HG03457 (cell line): Measurements from ENCODE around the gene RBSN.

Experiments
- ATAC-seq: cut with Tn5 transposase; IDR thresholded peaks from one replicate; pipeline ENCODE4 v1.9.1; 2021; ENCODE audit warnings: moderate number of reproducible peaks; ENCODE audit not compliant: unreplicated experiment

The RBSN gene

DNA sequence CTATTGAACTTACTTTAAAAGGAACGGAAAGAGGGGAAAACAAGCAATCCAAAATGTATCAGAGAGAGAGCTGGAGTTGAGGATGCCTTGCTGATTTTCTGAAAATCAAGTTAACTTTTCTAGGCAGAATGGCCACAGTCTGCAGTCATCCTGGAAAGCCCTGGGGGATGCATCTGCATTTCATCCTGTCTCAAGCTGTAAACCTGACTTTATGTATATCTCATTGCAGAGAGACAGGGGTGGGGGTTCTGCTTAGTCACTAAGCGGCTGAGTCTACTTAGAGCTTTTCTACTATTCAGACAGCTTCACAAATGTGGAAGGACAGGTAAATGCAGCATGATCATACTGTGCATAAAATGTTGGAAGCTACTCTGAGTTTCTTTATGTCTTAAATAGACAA lies 75.2 kb downstream of the RBSN start:
- ATAC-seq = no peak

DNA sequence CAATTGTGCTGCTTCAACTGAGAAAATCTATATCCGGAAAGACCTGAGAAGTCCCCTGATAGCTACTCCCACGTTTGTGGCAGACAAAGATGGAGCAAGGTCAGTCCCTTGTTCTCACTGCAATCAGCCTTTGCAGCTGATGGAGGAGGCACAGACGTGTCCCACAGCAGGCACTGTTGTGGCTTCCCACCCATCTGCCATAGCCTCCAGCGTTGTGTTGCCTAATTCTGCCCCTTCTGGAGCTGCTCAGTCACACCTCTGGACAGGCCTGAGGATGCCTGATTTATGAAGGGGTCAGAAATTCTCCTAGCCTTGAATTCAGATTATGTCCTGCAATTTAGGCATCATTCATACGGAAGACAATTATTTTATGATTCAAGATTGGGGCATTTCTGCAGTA lies 75.7 kb downstream of the RBSN start:
- ATAC-seq = no peak
